ENCODE results near the gene GNPTG. TPM values are rescaled to one million over a fixed set of nuclear protein-coding genes. Genes with fewer than 3 reads are reported as not detected.

The GNPTG gene
- total RNA-seq, 1 donor from 2014 or later, result 50.5 TPM

- TF ChIP-seq CTCF (IDR thresholded peaks at IDR 0.05; ENCODE audit: partially characterized antibody, unreplicated experiment), result no peak
- Mint-ChIP-seq H3K9me3 (ENCODE audit: unreplicated experiment) (peaks cover 4% of the 10 kb centered on the region), H3K27ac (ENCODE audit: unreplicated experiment) (no peak overlapping the region), H3K4me1 (ENCODE audit: low read depth, unreplicated experiment) (peaks cover 2% of the 10 kb centered on the region), H3K27me3 (ENCODE audit: unreplicated experiment) (peaks cover 5% of the 10 kb centered on the region), H3K4me3 (ENCODE audit: unreplicated experiment) (no peak overlapping the region), H3K36me3 (ENCODE audit: unreplicated experiment) (no peaks in the 10 kb centered on the region)
- peak; percentile 58 for DNase-seq
Observed at GRCh38 chr16:1333854-1334700, 17.7 kb upstream of the GNPTG start.

- Mint-ChIP-seq H3K27me3 (ENCODE audit: unreplicated experiment) (peaks cover 6% of the 10 kb centered on the region), H3K4me1 (ENCODE audit: low read depth, unreplicated experiment) (peaks cover 2% of the 10 kb centered on the region), H3K9me3 (ENCODE audit: unreplicated experiment) (peaks cover 4% of the 10 kb centered on the region), H3K36me3 (ENCODE audit: unreplicated experiment) (no peaks in the 10 kb centered on the region), H3K27ac (ENCODE audit: unreplicated experiment) (no peak overlapping the region), H3K4me3 (ENCODE audit: unreplicated experiment) (no peak overlapping the region)
- TF ChIP-seq CTCF (IDR thresholded peaks at IDR 0.05; ENCODE audit: partially characterized antibody, unreplicated experiment), result no peak
- no peak for DNase-seq
Observed at GRCh38 chr16:1334739-1335138, 17.0 kb upstream of the GNPTG start.

GRCh38 chr16:1335211-1335971, 16.3 kb upstream of the GNPTG start:
- H3K9me3 Mint-ChIP-seq (ENCODE audit: unreplicated experiment), result peaks cover 4% of the 10 kb centered on the region

GRCh38 chr16:1335996-1336395, 15.7 kb upstream of the GNPTG start:
- Mint-ChIP-seq H3K9me3 (ENCODE audit: unreplicated experiment) (peaks cover 6% of the 10 kb centered on the region), H3K27ac (ENCODE audit: unreplicated experiment) (no peak overlapping the region), H3K4me1 (ENCODE audit: low read depth, unreplicated experiment) (peaks cover 2% of the 10 kb centered on the region), H3K27me3 (ENCODE audit: unreplicated experiment) (peaks cover 9% of the 10 kb centered on the region), H3K36me3 (ENCODE audit: unreplicated experiment) (no peaks in the 10 kb centered on the region), H3K4me3 (ENCODE audit: unreplicated experiment) (no peak overlapping the region)
- DNase-seq, result peak; percentile 68
- TF ChIP-seq CTCF (IDR thresholded peaks at IDR 0.05; ENCODE audit: partially characterized antibody, unreplicated experiment), result no peak

More at GRCh38 chr16:1335211-1335971, 16.3 kb upstream of the GNPTG start:
- peaks cover 6% of the 10 kb centered on the region for H3K27me3 Mint-ChIP-seq (ENCODE audit: unreplicated experiment)
- no peak for TF ChIP-seq CTCF (IDR thresholded peaks at IDR 0.05; ENCODE audit: partially characterized antibody, unreplicated experiment)
- DNase-seq, result no peak
- H3K27ac Mint-ChIP-seq (ENCODE audit: unreplicated experiment), result no peak overlapping the region
- no peaks in the 10 kb centered on the region for H3K36me3 Mint-ChIP-seq (ENCODE audit: unreplicated experiment)
- H3K4me3 Mint-ChIP-seq (ENCODE audit: unreplicated experiment), result peak overlapping the region; percentile 42
- H3K4me1 Mint-ChIP-seq (ENCODE audit: low read depth, unreplicated experiment), result peaks cover 2% of the 10 kb centered on the region
